SK-N-SH treated with all-trans-retinoic acid at 6 μM for 48 hours (cell line): ENCODE measurements around the gene TUB.

ENCODE experiments used
- TSHZ2 ChIP-seq: fragments of 250-450 bp; sonication (Bioruptor Pico); IDR thresholded peaks from 2 replicates; pipeline ENCODE4 v1.5.0; 2020; ENCODE audit warnings: mild to moderate bottlenecking, moderate library complexity
- ZFP3 ChIP-seq: fragments of 250-450 bp; sonication (Bioruptor Pico); IDR thresholded peaks from 2 replicates; pipeline ENCODE4 v1.5.0; 2020; ENCODE audit warnings: mild to moderate bottlenecking, moderate library complexity
- TF ChIP-seq, protein P1 (sequence below): fragments of 250-450 bp; sonication (Bioruptor Pico); IDR thresholded peaks from 2 replicates; pipeline ENCODE4 v1.8.0; 2020; ENCODE audit warnings: mild to moderate bottlenecking, moderate library complexity, borderline replicate concordance

DNA sequence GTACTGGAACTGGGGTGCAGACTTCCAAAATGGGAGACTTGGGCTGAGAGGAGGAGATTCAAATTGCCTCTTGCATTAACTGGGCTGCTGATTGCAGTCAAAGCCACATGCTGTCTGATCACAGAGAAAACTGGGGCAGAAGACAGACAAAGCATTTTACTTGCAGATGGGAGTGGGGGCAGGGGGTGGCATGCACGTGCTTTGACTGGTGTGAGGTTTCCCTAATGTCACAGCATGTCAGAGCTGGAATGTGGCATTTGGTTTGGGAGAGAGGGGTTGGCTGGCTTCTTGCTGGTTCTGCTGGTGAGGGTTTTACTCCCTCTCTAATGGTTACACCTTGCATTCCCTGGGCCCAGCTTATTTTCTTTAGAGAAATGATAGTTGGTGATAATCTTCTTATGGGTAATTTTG lies 2.9 kb downstream of the TUB start:
- TF ChIP-seq, protein P1, sequence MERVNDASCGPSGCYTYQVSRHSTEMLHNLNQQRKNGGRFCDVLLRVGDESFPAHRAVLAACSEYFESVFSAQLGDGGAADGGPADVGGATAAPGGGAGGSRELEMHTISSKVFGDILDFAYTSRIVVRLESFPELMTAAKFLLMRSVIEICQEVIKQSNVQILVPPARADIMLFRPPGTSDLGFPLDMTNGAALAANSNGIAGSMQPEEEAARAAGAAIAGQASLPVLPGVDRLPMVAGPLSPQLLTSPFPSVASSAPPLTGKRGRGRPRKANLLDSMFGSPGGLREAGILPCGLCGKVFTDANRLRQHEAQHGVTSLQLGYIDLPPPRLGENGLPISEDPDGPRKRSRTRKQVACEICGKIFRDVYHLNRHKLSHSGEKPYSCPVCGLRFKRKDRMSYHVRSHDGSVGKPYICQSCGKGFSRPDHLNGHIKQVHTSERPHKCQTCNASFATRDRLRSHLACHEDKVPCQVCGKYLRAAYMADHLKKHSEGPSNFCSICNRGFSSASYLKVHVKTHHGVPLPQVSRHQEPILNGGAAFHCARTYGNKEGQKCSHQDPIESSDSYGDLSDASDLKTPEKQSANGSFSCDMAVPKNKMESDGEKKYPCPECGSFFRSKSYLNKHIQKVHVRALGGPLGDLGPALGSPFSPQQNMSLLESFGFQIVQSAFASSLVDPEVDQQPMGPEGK (CRISPR knock-in tag) = no peak
- no peak for TF ChIP-seq ZFP3
- TF ChIP-seq TSHZ2 (CRISPR knock-in tag) = no peak
